22Rv1 (cell line): ENCODE data around the gene RETREG1.
"Not testable (repeated sequence)": the region's sequence is repeated elsewhere in the genome, so short reads cannot be mapped to it uniquely, and the experiment has no call there.

Experiments
- H3K27ac ChIP-seq: fragments of 450-650 bp; 2 replicates; pipeline ENCODE4 v1.5.1; 2017
- ZFX ChIP-seq: fragments of 450-650 bp; IDR thresholded peaks from 2 replicates; pipeline ENCODE4 v1.6.1; 2017; ENCODE audit warnings: antibody characterized with exemption, borderline replicate concordance
- TF ChIP-seq, protein P1 (sequence below): fragments of 450-650 bp; IDR thresholded peaks from 2 replicates; pipeline ENCODE4 v1.5.1; 2017; ENCODE audit warnings: mild to moderate bottlenecking

The RETREG1 gene

DNA sequence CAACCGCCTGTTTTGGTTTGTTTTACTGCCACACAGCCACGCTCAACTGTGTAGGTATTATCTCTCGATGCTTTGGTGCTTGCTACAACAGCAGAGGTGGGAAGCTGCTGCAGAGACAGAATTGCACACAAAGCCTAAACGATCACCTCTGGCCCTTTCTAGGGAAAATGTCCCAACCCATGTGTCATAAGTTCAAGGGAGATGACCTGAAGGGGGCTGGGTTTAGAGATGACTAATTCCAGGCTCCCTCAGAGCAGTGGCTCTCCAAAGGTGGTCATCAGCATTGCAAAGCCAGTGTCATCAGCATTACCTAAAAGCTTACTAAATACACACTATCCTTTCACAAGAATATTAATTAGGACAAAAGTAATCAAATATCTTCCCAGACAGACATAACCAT, 162.1 kb downstream of the RETREG1 start:
- no peak for TF ChIP-seq ZFX
- TF ChIP-seq, protein P1, sequence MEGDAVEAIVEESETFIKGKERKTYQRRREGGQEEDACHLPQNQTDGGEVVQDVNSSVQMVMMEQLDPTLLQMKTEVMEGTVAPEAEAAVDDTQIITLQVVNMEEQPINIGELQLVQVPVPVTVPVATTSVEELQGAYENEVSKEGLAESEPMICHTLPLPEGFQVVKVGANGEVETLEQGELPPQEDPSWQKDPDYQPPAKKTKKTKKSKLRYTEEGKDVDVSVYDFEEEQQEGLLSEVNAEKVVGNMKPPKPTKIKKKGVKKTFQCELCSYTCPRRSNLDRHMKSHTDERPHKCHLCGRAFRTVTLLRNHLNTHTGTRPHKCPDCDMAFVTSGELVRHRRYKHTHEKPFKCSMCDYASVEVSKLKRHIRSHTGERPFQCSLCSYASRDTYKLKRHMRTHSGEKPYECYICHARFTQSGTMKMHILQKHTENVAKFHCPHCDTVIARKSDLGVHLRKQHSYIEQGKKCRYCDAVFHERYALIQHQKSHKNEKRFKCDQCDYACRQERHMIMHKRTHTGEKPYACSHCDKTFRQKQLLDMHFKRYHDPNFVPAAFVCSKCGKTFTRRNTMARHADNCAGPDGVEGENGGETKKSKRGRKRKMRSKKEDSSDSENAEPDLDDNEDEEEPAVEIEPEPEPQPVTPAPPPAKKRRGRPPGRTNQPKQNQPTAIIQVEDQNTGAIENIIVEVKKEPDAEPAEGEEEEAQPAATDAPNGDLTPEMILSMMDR, result no peak
- no peak overlapping the region for H3K27ac ChIP-seq

GRCh38 chr5:16453609-16454008, 163.2 kb downstream of the RETREG1 start:
- TF ChIP-seq, protein P1, result no peak
- no peak overlapping the region for H3K27ac ChIP-seq

- no peak overlapping the region for H3K27ac ChIP-seq
- no peak for TF ChIP-seq ZFX
- TF ChIP-seq, protein P1, result no peak
These were observed 166.6 kb downstream of the RETREG1 start for GRCh38 chr5:16450163-16450562.

GRCh38 chr5:16446993-16447392, 169.8 kb downstream of the RETREG1 start:
- no peak overlapping the region for H3K27ac ChIP-seq
- TF ChIP-seq ZFX, result no peak
- TF ChIP-seq, protein P1, result no peak

GRCh38 chr5:16437977-16438376, 178.8 kb downstream of the RETREG1 start:
- H3K27ac ChIP-seq, result no peak overlapping the region

GRCh38 chr5:16436065-16436682, 180.6 kb downstream of the RETREG1 start:
- H3K27ac ChIP-seq, result not testable (repeated sequence)

More at GRCh38 chr5:16437977-16438376, 178.8 kb downstream of the RETREG1 start:
- no peak for TF ChIP-seq ZFX
- TF ChIP-seq, protein P1, result 0 out of 2 replicates have a peak, but pooled peaks have one; percentile 15

DNA sequence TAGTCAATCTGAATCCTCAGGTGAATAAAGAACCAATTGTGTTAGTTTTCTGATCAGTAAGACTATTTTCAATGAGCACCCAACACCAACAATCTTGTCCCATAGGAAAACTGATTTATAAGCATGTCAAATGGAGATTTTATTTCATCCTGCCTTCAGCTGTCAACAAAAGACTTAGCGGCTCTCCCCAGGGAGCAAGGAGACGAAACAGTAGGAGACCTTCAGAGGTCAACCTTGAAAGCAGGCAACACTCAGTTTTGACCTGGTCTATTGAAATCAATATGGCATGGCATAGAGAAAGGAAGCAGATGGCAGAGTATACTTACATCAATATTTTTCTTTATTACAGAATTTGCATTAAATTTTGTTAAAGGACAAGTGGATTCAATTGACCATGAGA, 185.3 kb downstream of the RETREG1 start:
- TF ChIP-seq, protein P1, result no peak
- TF ChIP-seq ZFX, result no peak
- no peak overlapping the region for H3K27ac ChIP-seq
